Hepatocyte (in vitro differentiated cells): ENCODE data around the gene THUMPD2.

Experiments used
- CTCF ChIP-seq: fragments of 200-600 bp; sonication (generic); IDR thresholded peaks from 2 replicates; pipeline ENCODE4 v1.5.1; 2016; ENCODE audit warnings: antibody characterized with exemption, mild to moderate bottlenecking; ENCODE audit not compliant: poor library complexity
- EZH2phosphoT487 ChIP-seq: fragments of 200-600 bp; sonication (generic); IDR thresholded peaks from one replicate; pipeline ENCODE4 v1.6.1; 2018; ENCODE audit warnings: antibody characterized with exemption, mild to moderate bottlenecking, low read depth, moderate library complexity; ENCODE audit not compliant: unreplicated experiment, severe bottlenecking

- no peak for TF ChIP-seq CTCF
- TF ChIP-seq EZH2phosphoT487 = no peak
Measured at GRCh38 chr2:39696101-39696553, 82.9 kb downstream of the THUMPD2 start.
